A549 (cell line): ENCODE results near the gene CACNA1C. TPM values are rescaled to one million over a fixed set of nuclear protein-coding genes. Genes with fewer than 3 reads are reported as not detected.

Experiments
- ATAC-seq, 2 experiments: fragments of 200-7000 bp in 1 of 2; fragments of >200 bp in 1 of 2; cut with Nextera tagmentation in 1 of 2; cut with Tn5 transposase in 1 of 2; 3 replicates each; pipeline versions ENCODE4 v1.8.0 to v1.9.1; 2018 to 2020; ENCODE audit warnings: mild to moderate bottlenecking in 1 of 2, moderate library complexity in 1 of 2
- CTCF ChIA-PET: fragments of 300-600 bp; sonication (Branson Sonifier 250); formaldehyde crosslinking; extraction: SDS; loops from one replicate; lab custom pipeline; 2021; ENCODE audit warnings: antibody characterized with exemption, inconsistent platforms; lab: Yijun Ruan, JAX
- POLR2A ChIA-PET: fragments of 350-600 bp; formaldehyde crosslinking; extraction: SDS; loops from one replicate; lab custom pipeline; 2021; ENCODE audit warnings: antibody characterized with exemption, inconsistent platforms; lab: Yijun Ruan, JAX
- DNase-seq, 2 experiments: peaks; one replicate each; pipeline versions ENCODE4 v3.0.0 to v3.0.0-alpha.2; 2011 to 2016; ENCODE audit warnings: low read depth in 1 of 2, low spot score in 1 of 2
- FAIRE-seq: peaks from 2 replicates; lab custom pipeline; 2011; peaks lifted over from hg19 to GRCh38; lab: Jason Lieb, UNC
- H3K27ac ChIP-seq, 2 experiments: fragments of >200 bp; sonication (Bioruptor Twin); formaldehyde crosslinking; 3 replicates each; pipeline ENCODE4 v1.5.1; 2016 to 2017
- H3K4me1 ChIP-seq: fragments of >200 bp; sonication (Bioruptor Twin); formaldehyde crosslinking; 3 replicates; pipeline ENCODE4 v1.6.1; 2016
- H3K4me2 ChIP-seq: fragments of >200 bp; sonication (Bioruptor Twin); formaldehyde crosslinking; 3 replicates; pipeline ENCODE4 v1.6.1; 2016
- H3K4me3 ChIP-seq: fragments of >200 bp; sonication (Bioruptor Twin); formaldehyde crosslinking; 3 replicates; pipeline ENCODE4 v1.5.1; 2016
- H3K9me3 ChIP-seq: fragments of >200 bp; sonication (Bioruptor Twin); formaldehyde crosslinking; 3 replicates; pipeline ENCODE4 v1.6.1; 2016
- BHLHE40 ChIP-seq: IDR thresholded peaks from 2 replicates; pipeline ENCODE4 v1.6.1; 2012; ENCODE audit warnings: low read depth, low read length, inconsistent platforms
- CBX2 ChIP-seq: fragments of 200-600 bp; sonication (generic); IDR thresholded peaks from 2 replicates; pipeline ENCODE4 v1.6.1; 2016; ENCODE audit warnings: low read depth, mild to moderate bottlenecking, borderline replicate concordance
- EHMT2 ChIP-seq: fragments of 200-600 bp; sonication (generic); IDR thresholded peaks from 2 replicates; pipeline ENCODE4 v1.6.1; 2016; ENCODE audit warnings: antibody characterized with exemption, low read depth, mild to moderate bottlenecking, moderate library complexity
- FOSB ChIP-seq: fragments of 250-450 bp; sonication (Bioruptor Pico); IDR thresholded peaks from 2 replicates; pipeline ENCODE4 v1.5.0; 2020; ENCODE audit warnings: mild to moderate bottlenecking, moderate library complexity
- HEYL ChIP-seq: fragments of 250-450 bp; sonication (Bioruptor Pico); IDR thresholded peaks from 2 replicates; pipeline ENCODE4 v1.8.0; 2021; ENCODE audit warnings: mild to moderate bottlenecking, moderate library complexity
- HOXB5 ChIP-seq: fragments of 250-450 bp; sonication (Bioruptor Pico); IDR thresholded peaks from 2 replicates; pipeline ENCODE4 v1.5.0; 2020; ENCODE audit warnings: mild to moderate bottlenecking, moderate library complexity
- JUNB ChIP-seq: fragments of >200 bp; sonication (Bioruptor Twin); formaldehyde crosslinking; IDR thresholded peaks from 2 replicates; pipeline ENCODE4 v1.6.1; 2016
- KDM5A ChIP-seq: fragments of 200-600 bp; sonication (generic); IDR thresholded peaks from 2 replicates; pipeline ENCODE4 v1.6.1; 2016; ENCODE audit warnings: antibody characterized with exemption, mild to moderate bottlenecking
- MAX ChIP-seq: IDR thresholded peaks from 2 replicates; pipeline ENCODE4 v1.6.1; 2012
- NFE2L2 ChIP-seq: fragments of 150-350 bp; conservative IDR thresholded peaks from 2 replicates; pipeline ENCODE4 v1.6.1; 2014; ENCODE audit warnings: low read length
- PBX3 ChIP-seq: IDR thresholded peaks from 2 replicates; pipeline ENCODE4 v1.6.1; 2012
- PHF8 ChIP-seq: fragments of 200-600 bp; sonication (generic); IDR thresholded peaks from 2 replicates; pipeline ENCODE4 v1.6.1; 2016; ENCODE audit warnings: low read depth, mild to moderate bottlenecking, antibody characterized with exemption, moderate library complexity, borderline replicate concordance
- RCOR1 ChIP-seq: fragments of 150-350 bp; IDR thresholded peaks from 2 replicates; pipeline ENCODE4 v1.6.1; 2014; ENCODE audit warnings: antibody characterized with exemption, low read length, low read depth
- REST ChIP-seq: fragments of 200-600 bp; sonication (generic); IDR thresholded peaks from 2 replicates; pipeline ENCODE4 v1.6.1; 2016; ENCODE audit warnings: antibody characterized with exemption, mild to moderate bottlenecking, moderate library complexity
- RFX5 ChIP-seq: fragments of 450-650 bp; IDR thresholded peaks from 2 replicates; pipeline ENCODE4 v1.7.1; 2014; ENCODE audit warnings: antibody characterized with exemption, mild to moderate bottlenecking, moderate library complexity
- TFCP2L1 ChIP-seq: fragments of 250-450 bp; sonication (Bioruptor Pico); IDR thresholded peaks from 2 replicates; pipeline ENCODE4 v1.5.0; 2021; ENCODE audit warnings: mild to moderate bottlenecking
- TP53 ChIP-seq: fragments of 250-450 bp; sonication (Bioruptor Pico); IDR thresholded peaks from 2 replicates; pipeline ENCODE4 v1.5.0; 2021; ENCODE audit warnings: mild to moderate bottlenecking, moderate library complexity
- ZC3H11A ChIP-seq: fragments of 450-650 bp; IDR thresholded peaks from 2 replicates; pipeline ENCODE4 v1.6.1; 2014; ENCODE audit warnings: antibody characterized with exemption, mild to moderate bottlenecking
- ZSCAN20 ChIP-seq: fragments of 250-450 bp; sonication (Bioruptor Pico); IDR thresholded peaks from 2 replicates; pipeline ENCODE4 v1.8.0; 2022; ENCODE audit warnings: mild to moderate bottlenecking, moderate library complexity
- WGBS: methylation state at CpG from one replicate; pipeline ENCODE4 v1.1.6; 2017; ENCODE audit errors: missing lambda C conversion rate; 5-methylcytosine and 5-hydroxymethylcytosine counted together
- polyA plus RNA-seq, 4 experiments: library from polyadenylated mRNA; depleted of rRNA in 3 of 4; stranded (reverse); fragments of >200 nt; fragmentation: RNase III in 1 of 4; extraction: RNeasy Plus Mini Kit Qiagen cat#74134 plus additional on column Dnase treatment in 1 of 4; gene quantifications; 2 replicates in 3 of 4; 3 replicates in 1 of 4; pipeline ENCODE4 v1.2.3, GENCODE V29; 2011 to 2017
- TF ChIP-seq, protein P1 (sequence below): fragments of 150-350 bp; IDR thresholded peaks from 2 replicates; pipeline ENCODE4 v1.6.1; 2014; ENCODE audit warnings: low read depth, mild to moderate bottlenecking, low read length
- TF ChIP-seq, protein P2 (sequence below): fragments of >200 bp; sonication (Bioruptor Twin); formaldehyde crosslinking; IDR thresholded peaks from 2 replicates; pipeline ENCODE4 v1.6.1; 2016

CACNA1C gene
- polyA plus RNA-seq, 2 of the 4 experiments (the other 2 are of a cell fraction): not detected

- ChIA-PET POLR2A (no interaction called here), CTCF (interaction anchor here (0.5 to 0.7 kb wide), 2 partner anchors 118 to 540 kb away, joined by 3 read pairs; no protein-coding TSS in a partner anchor)
- Histone ChIP-seq H3K9me3 (peaks cover 12% of the 10 kb centered on the region; the same call in 2 of the 3 replicates), H3K27ac (no peak overlapping the region), H3K4me1 (no peaks in the 10 kb centered on the region), H3K4me3 (no peak overlapping the region), H3K4me2 (no peak overlapping the region)
- no peak for FAIRE-seq
- DNase-seq: no peak
- WGBS: 14% methylated on average over 2 of the region's 2 CpGs
- TF ChIP-seq RFX5: no peak
- TF ChIP-seq PBX3: no peak
- no peak for TF ChIP-seq RCOR1
- no peak for TF ChIP-seq HEYL (CRISPR knock-in tag)
- no peak for TF ChIP-seq NFE2L2
- TF ChIP-seq PHF8: no peak
- TF ChIP-seq TFCP2L1 (CRISPR knock-in tag): no peak
- no peak for TF ChIP-seq KDM5A
- no peak for TF ChIP-seq HOXB5
- TF ChIP-seq, protein P1, sequence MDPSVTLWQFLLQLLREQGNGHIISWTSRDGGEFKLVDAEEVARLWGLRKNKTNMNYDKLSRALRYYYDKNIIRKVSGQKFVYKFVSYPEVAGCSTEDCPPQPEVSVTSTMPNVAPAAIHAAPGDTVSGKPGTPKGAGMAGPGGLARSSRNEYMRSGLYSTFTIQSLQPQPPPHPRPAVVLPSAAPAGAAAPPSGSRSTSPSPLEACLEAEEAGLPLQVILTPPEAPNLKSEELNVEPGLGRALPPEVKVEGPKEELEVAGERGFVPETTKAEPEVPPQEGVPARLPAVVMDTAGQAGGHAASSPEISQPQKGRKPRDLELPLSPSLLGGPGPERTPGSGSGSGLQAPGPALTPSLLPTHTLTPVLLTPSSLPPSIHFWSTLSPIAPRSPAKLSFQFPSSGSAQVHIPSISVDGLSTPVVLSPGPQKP: no peak
- no peak for TF ChIP-seq ZC3H11A
- TF ChIP-seq MAX: no peak
- TF ChIP-seq EHMT2: no peak
- TF ChIP-seq CBX2: no peak
- TF ChIP-seq ZSCAN20 (CRISPR knock-in tag): no peak
- no peak for ATAC-seq
Measured at GRCh38 chr12:2169940-2170339, 117.2 kb downstream of the CACNA1C start.

- Histone ChIP-seq H3K4me1 (no peaks in the 10 kb centered on the region), H3K4me3 (no peak overlapping the region), H3K27ac (no peak overlapping the region), H3K4me2 (no peak overlapping the region), H3K9me3 (peaks cover 12% of the 10 kb centered on the region; the same call in 2 of the 3 replicates)
- WGBS: 5% methylated on average over 1 of the region's 1 CpG
- TF ChIP-seq REST (no peak), BHLHE40 (no peak), HEYL (CRISPR knock-in tag) (no peak), JUNB (no peak), PHF8 (no peak), TP53 (CRISPR knock-in tag) (no peak), FOSB (CRISPR knock-in tag) (no peak), ZC3H11A (no peak), HOXB5 (no peak)
- TF ChIP-seq, protein P2, sequence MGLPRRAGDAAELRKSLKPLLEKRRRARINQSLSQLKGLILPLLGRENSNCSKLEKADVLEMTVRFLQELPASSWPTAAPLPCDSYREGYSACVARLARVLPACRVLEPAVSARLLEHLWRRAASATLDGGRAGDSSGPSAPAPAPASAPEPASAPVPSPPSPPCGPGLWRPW: no peak
- no peak for ATAC-seq
- POLR2A ChIA-PET: no interaction called here
- FAIRE-seq: no peak
- CTCF ChIA-PET: no interaction called here
- no peak for DNase-seq
Measured at GRCh38 chr12:2170376-2170775, 117.6 kb downstream of the CACNA1C start.
